ENCODE measurements around the gene FAM177A1. TPM values are rescaled to one million over a fixed set of nuclear protein-coding genes. Genes with fewer than 3 reads are reported as not detected.
A peak's percentile ranks its signal among the peaks of the same experiment; 100 is the strongest.

Gene FAM177A1
- total and polyA plus RNA-seq, 2 donors (not counting 1 experiment from before 2014, with no cell fraction given) = 63.4 to 64.6 TPM

- H3K36me3 ChIP-seq (ENCODE audit: control insufficient read depth, insufficient read depth, low read length) = no peaks in the 10 kb centered on the region
- no peaks in the 10 kb centered on the region for H3K9me3 ChIP-seq (ENCODE audit: control insufficient read depth, insufficient read depth, low read depth, low read length)
- no peak overlapping the region for H2AFZ ChIP-seq (ENCODE audit: low read length)
- H3K4me1 ChIP-seq (ENCODE audit: control insufficient read depth, extremely low read depth, insufficient read depth, low read length) = peaks cover 2% of the 10 kb centered on the region
- no peak overlapping the region for H3K27ac ChIP-seq (ENCODE audit: insufficient read depth, low read length)
- no peak for TF ChIP-seq CTCF (conservative IDR thresholded peaks at IDR 0.05 in 1 of 2, IDR thresholded peaks at IDR 0.05 in 1 of 2; ENCODE audit: low read depth in 1 of 2, low read length in 2 of 2)
- TF ChIP-seq EZH2 (IDR thresholded peaks at IDR 0.05; ENCODE audit: low read length, missing control alignments) = no peak
- no peaks in the 10 kb centered on the region for H4K20me1 ChIP-seq (ENCODE audit: control insufficient read depth, extremely low read depth, insufficient read depth, low read length)
- no peak overlapping the region for H3K4me2 ChIP-seq (ENCODE audit: extremely low read depth, insufficient read depth, low read length)
- H3K4me3 ChIP-seq (replicated peaks in 1 of 4; ENCODE audit: control extremely low read depth in 1 of 4, insufficient read depth in 1 of 4, low read depth in 3 of 4, low read length in 4 of 4) = no peak overlapping the region
- no peaks in the 10 kb centered on the region for H3K27me3 ChIP-seq (ENCODE audit: control insufficient read depth, insufficient read depth, low read length)
- H3K79me2 ChIP-seq (ENCODE audit: control insufficient read depth, insufficient read depth, low read length) = peaks cover 13% of the 10 kb centered on the region
- no peak overlapping the region for H3K9ac ChIP-seq (ENCODE audit: insufficient read depth, low read length)
- no peak for DNase-seq (ENCODE audit: low read depth in 2 of 2)
Measured at GRCh38 chr14:35043046-35043445, 3.0 kb upstream of the FAM177A1 start.

- peak overlapping the region; percentile 55 for H3K4me2 ChIP-seq (ENCODE audit: extremely low read depth, insufficient read depth, low read length)
- TF ChIP-seq CTCF (conservative IDR thresholded peaks at IDR 0.05 in 1 of 2, IDR thresholded peaks at IDR 0.05 in 1 of 2; ENCODE audit: low read depth in 1 of 2, low read length in 2 of 2) = no peak
- no peak for TF ChIP-seq EZH2 (IDR thresholded peaks at IDR 0.05; ENCODE audit: low read length, missing control alignments)
- no peaks in the 10 kb centered on the region for H4K20me1 ChIP-seq (ENCODE audit: control insufficient read depth, extremely low read depth, insufficient read depth, low read length)
- peak overlapping the region; percentile 19 for H2AFZ ChIP-seq (ENCODE audit: low read length)
- peak overlapping the region; percentile 59 to 98 (median 88) for H3K4me3 ChIP-seq (replicated peaks in 1 of 4; ENCODE audit: control extremely low read depth in 1 of 4, insufficient read depth in 1 of 4, low read depth in 3 of 4, low read length in 4 of 4)
- H3K27ac ChIP-seq (ENCODE audit: insufficient read depth, low read length) = peak overlapping the region; percentile 82
- peak in 1 of 2 donors; percentile 64 for DNase-seq (ENCODE audit: low read depth in 2 of 2)
- no peaks in the 10 kb centered on the region for H3K27me3 ChIP-seq (ENCODE audit: control insufficient read depth, insufficient read depth, low read length)
- H3K9ac ChIP-seq (ENCODE audit: insufficient read depth, low read length) = peak overlapping the region; percentile 96
- no peaks in the 10 kb centered on the region for H3K9me3 ChIP-seq (ENCODE audit: control insufficient read depth, insufficient read depth, low read depth, low read length)
- peaks cover 2% of the 10 kb centered on the region for H3K4me1 ChIP-seq (ENCODE audit: control insufficient read depth, extremely low read depth, insufficient read depth, low read length)
- H3K36me3 ChIP-seq (ENCODE audit: control insufficient read depth, insufficient read depth, low read length) = peaks cover 2% of the 10 kb centered on the region
- peaks cover 18% of the 10 kb centered on the region for H3K79me2 ChIP-seq (ENCODE audit: control insufficient read depth, insufficient read depth, low read length)
Measured at GRCh38 chr14:35044939-35045797, 904 bp upstream of the FAM177A1 start.

- peak in 1 of 2 donors; percentile 48 for DNase-seq (ENCODE audit: low read depth in 2 of 2)
- Histone ChIP-seq H2AFZ (ENCODE audit: low read length) (peak overlapping the region; percentile 19), H3K4me1 (ENCODE audit: control insufficient read depth, extremely low read depth, insufficient read depth, low read length) (peaks cover 2% of the 10 kb centered on the region), H3K4me3 (replicated peaks in 1 of 4; ENCODE audit: control extremely low read depth in 1 of 4, insufficient read depth in 1 of 4, low read depth in 3 of 4, low read length in 4 of 4) (peak overlapping the region; percentile 59 to 98 (median 88)), H3K4me2 (ENCODE audit: extremely low read depth, insufficient read depth, low read length) (peak overlapping the region; percentile 55), H3K27ac (ENCODE audit: insufficient read depth, low read length) (peak overlapping the region; percentile 82), H3K9me3 (ENCODE audit: control insufficient read depth, insufficient read depth, low read depth, low read length) (no peaks in the 10 kb centered on the region), H3K27me3 (ENCODE audit: control insufficient read depth, insufficient read depth, low read length) (no peaks in the 10 kb centered on the region), H3K9ac (ENCODE audit: insufficient read depth, low read length) (peak overlapping the region; percentile 96), H3K79me2 (ENCODE audit: control insufficient read depth, insufficient read depth, low read length) (peaks cover 18% of the 10 kb centered on the region), H4K20me1 (ENCODE audit: control insufficient read depth, extremely low read depth, insufficient read depth, low read length) (no peaks in the 10 kb centered on the region), H3K36me3 (ENCODE audit: control insufficient read depth, insufficient read depth, low read length) (peaks cover 2% of the 10 kb centered on the region)
- no peak for TF ChIP-seq EZH2 (IDR thresholded peaks at IDR 0.05; ENCODE audit: low read length, missing control alignments)
- no peak for TF ChIP-seq CTCF (conservative IDR thresholded peaks at IDR 0.05 in 1 of 2, IDR thresholded peaks at IDR 0.05 in 1 of 2; ENCODE audit: low read depth in 1 of 2, low read length in 2 of 2)
Measured at GRCh38 chr14:35045798-35046047, 349 bp upstream of the FAM177A1 start.

Data from fibroblast of lung (primary cell).